ENCODE measurements around the gene PSMC3.

DNA sequence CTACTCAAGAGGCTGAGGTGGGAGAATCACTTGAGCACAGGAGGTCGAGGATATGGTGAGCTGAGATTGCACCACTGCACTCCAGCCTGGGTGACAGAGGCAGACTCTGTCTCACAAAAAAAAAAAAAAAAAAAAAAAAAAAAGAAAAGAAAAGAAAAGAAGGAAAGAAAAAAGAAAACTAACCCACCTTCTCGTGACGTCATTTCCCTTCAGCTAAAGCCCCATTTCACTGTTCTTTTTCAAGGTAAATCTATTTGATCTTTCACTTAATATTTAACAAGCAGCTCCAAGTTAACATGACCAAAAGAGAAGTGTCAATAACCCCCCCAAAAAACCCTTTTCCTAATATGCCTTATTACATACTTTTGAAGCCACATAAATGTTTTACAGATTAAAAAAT lies 17.6 kb upstream of the PSMC3 start:
- TF ChIP-seq SIN3A (IDR thresholded peaks at IDR 0.05; ENCODE audit: borderline replicate concordance, low read depth, low read length) (no peak), ZFP36L1 (CRISPR knock-in tag; IDR thresholded peaks at IDR 0.05) (no peak), ZNF317 (CRISPR knock-in tag; IDR thresholded peaks at IDR 0.05) (no peak), ZNF124 (CRISPR knock-in tag; IDR thresholded peaks at IDR 0.05) (no peak), CTCF (CRISPR knock-in tag; IDR thresholded peaks at IDR 0.05) (no peak), ELF1 (CRISPR knock-in tag; IDR thresholded peaks at IDR 0.05) (no peak), ZNF790 (CRISPR knock-in tag; IDR thresholded peaks at IDR 0.05; ENCODE audit: borderline replicate concordance) (no peak), ATF3 (CRISPR knock-in tag; IDR thresholded peaks at IDR 0.05) (no peak), XBP1 (CRISPR knock-in tag; IDR thresholded peaks at IDR 0.05) (no peak)
- TF ChIP-seq, protein P1, sequence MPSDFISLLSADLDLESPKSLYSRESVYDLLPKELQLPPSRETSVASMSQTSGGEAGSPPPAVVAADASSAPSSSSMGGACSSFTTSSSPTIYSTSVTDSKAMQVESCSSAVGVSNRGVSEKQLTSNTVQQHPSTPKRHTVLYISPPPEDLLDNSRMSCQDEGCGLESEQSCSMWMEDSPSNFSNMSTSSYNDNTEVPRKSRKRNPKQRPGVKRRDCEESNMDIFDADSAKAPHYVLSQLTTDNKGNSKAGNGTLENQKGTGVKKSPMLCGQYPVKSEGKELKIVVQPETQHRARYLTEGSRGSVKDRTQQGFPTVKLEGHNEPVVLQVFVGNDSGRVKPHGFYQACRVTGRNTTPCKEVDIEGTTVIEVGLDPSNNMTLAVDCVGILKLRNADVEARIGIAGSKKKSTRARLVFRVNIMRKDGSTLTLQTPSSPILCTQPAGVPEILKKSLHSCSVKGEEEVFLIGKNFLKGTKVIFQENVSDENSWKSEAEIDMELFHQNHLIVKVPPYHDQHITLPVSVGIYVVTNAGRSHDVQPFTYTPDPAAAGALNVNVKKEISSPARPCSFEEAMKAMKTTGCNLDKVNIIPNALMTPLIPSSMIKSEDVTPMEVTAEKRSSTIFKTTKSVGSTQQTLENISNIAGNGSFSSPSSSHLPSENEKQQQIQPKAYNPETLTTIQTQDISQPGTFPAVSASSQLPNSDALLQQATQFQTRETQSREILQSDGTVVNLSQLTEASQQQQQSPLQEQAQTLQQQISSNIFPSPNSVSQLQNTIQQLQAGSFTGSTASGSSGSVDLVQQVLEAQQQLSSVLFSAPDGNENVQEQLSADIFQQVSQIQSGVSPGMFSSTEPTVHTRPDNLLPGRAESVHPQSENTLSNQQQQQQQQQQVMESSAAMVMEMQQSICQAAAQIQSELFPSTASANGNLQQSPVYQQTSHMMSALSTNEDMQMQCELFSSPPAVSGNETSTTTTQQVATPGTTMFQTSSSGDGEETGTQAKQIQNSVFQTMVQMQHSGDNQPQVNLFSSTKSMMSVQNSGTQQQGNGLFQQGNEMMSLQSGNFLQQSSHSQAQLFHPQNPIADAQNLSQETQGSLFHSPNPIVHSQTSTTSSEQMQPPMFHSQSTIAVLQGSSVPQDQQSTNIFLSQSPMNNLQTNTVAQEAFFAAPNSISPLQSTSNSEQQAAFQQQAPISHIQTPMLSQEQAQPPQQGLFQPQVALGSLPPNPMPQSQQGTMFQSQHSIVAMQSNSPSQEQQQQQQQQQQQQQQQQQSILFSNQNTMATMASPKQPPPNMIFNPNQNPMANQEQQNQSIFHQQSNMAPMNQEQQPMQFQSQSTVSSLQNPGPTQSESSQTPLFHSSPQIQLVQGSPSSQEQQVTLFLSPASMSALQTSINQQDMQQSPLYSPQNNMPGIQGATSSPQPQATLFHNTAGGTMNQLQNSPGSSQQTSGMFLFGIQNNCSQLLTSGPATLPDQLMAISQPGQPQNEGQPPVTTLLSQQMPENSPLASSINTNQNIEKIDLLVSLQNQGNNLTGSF (CRISPR knock-in tag; IDR thresholded peaks at IDR 0.05), result no peak
- TF ChIP-seq, protein P2, sequence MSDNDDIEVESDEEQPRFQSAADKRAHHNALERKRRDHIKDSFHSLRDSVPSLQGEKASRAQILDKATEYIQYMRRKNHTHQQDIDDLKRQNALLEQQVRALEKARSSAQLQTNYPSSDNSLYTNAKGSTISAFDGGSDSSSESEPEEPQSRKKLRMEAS (IDR thresholded peaks at IDR 0.05), result no peak
